ENCODE measurements around the gene SARS1.
"Not testable (repeated sequence)": the region's sequence is repeated elsewhere in the genome, so short reads cannot be mapped to it uniquely, and the experiment has no call there.

The SARS1 gene

DNA sequence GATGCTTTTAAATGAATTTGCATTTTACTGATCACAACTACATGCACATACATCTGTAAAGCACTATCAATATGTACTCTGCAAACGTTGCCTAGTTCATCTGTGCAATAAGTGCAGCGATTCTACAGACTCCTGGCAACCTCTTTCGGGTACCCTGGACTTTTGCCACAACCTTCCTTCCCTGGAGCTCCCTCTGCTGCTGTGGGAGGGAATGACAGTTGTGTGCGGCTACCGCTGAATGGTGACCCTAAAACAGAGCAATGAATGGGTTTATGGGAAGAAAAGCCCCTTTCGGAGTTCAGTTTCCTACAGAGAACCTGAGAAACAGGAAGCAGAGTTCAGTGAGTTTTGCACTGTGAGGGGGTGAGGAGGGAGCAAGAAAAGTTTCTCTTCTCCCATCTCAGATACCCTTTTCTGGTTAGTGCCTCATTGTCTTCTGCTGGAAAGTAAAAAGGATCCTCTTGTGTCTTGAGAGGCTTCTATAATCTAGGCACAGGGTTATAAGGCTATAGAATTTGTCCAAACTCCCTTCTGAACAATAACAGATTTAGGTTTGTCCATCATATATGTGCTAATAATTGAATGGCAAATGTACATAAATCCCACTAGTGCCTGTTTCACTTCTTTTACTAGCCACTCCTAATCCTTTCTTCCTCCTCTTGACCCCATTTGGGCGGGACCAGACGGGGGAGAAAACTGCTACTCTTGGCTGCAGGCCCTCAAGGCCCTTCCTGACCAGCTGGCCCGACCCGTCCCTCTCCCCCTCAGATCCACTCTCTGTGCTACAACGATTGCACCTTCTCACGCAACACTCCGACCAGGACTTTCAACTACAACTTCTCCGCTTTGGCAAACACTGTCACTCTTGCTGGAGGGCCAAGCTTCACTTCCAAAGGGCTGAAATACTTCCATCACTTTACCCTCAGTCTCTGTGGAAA lies 19.8 kb upstream of the SARS1 start:
- no peak for FAIRE-seq

GRCh38 chr1:109197158-109198042 lies 16.3 kb upstream of the SARS1 start:
- FAIRE-seq: no peak

- no peak for FAIRE-seq
Measured at GRCh38 chr1:109198043-109198695, 15.5 kb upstream of the SARS1 start.

- FAIRE-seq: no peak
Measured at GRCh38 chr1:109198745-109199144, 15.0 kb upstream of the SARS1 start.

DNA sequence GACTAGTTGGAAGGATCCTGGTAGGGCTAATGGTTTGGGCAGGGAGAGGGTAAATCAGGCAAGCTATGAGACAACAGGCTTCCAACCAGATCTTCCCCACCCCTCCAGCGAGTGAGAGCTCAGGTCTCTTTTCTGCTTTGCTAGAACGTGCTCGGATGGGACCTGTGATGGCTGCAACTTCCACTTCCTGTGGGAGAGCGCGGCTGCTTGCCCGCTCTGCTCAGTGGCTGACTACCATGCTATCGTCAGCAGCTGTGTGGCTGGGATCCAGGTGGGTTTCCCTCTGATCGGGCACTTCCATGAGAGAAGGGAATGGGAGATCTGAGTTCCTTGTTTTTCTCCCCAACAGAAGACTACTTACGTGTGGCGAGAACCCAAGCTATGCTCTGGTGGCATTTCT lies 14.0 kb upstream of the SARS1 start:
- FAIRE-seq: no peak

DNA sequence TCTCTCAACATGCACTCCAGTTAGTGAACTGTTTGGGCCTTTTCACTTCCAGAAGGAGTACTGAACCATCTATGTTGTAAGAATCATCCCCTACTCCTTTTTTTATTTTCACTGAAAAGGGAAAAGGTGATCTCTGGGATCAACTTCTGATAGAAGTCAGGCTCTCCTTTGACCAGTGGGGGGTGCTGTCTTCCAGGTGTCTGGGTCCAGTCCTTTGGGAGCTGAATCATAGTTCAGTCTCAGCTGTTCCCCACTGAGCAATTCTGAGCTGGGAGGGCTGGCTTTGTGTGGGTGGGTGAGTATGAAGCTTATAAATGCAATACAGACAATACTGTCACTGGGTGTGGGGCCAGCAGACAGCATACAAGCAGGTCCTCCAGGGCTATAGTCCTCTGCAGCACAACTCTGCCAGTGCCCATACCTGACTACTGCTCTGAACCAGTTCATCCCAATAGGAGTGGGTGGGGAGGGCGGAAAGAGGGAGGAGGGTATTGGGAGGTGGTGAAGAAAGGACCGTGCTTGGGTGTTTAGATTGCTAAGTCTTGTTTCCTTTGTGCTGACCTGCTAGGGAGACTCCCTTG lies 12.5 kb upstream of the SARS1 start:
- FAIRE-seq: no peak

- no peak for FAIRE-seq
Measured at GRCh38 chr1:109204484-109204883, 9.2 kb upstream of the SARS1 start.

DNA sequence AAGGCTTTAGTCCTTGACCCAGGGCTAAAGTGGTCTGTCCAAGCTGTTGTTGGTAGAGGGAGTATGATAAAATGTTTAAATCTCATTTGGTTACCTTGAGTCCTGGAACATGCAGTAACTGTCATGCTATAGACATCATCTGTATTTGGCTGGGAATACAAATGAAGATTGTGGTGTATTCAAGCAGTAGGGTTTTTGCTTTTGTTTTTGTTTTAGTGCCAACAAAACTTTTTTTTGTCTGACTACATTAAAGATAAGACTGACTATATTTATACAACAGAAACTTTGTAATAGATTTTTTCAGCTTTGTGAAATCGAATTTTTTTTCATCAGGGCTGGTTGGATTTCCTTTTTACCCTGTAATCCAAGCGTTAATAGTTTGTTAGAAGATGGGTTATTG lies 7.4 kb upstream of the SARS1 start:
- FAIRE-seq: no peak

DNA sequence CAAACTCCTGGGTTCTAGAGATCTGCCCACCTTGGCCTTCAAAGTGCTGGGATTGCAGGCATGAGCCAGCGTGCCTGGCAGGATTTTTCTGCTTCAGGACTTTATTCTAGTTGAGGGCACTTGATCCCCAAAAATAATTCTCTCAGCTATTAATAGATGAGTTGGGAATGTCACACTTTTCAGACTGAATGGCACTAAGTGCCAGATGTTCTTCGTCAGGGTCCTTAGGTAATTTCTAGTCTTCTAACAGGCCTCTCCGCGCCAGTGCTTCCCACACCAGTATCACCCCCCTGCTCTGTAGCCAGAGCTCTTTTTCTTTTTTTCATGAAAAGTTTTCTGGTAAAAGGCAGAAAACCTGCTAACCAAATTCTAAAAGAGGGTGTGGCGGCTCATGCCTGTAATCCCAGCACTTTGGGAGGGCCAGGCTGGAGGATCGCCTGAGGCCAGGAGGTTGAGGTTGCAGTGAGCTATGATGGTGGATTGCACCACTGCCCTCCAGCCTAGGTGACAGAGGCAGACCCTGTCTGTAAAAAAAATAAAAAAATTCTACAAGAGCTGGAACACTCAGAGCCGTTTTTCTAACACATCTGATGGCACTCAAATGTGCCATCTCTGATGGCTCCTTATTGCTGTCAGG lies 6.1 kb upstream of the SARS1 start:
- FAIRE-seq: no peak

DNA sequence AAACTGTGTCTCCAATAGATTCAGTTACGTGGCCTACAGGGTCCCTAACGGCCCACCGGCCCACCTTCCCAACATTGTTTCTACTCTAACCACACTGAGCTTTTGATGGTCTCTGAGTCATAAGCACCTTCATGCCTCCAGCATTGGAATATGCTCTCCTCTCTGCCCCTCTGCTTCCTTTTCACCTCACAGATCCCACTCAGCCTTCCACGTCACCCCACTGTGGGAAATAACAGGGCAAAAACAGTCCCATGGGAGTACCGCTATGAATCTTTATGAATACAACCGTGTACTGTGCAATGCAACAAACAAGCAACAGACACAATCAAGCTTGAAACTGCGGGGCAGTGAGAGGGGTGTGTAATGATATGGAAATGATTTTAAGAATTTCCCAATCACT lies 5.3 kb upstream of the SARS1 start:
- no peak for FAIRE-seq

DNA sequence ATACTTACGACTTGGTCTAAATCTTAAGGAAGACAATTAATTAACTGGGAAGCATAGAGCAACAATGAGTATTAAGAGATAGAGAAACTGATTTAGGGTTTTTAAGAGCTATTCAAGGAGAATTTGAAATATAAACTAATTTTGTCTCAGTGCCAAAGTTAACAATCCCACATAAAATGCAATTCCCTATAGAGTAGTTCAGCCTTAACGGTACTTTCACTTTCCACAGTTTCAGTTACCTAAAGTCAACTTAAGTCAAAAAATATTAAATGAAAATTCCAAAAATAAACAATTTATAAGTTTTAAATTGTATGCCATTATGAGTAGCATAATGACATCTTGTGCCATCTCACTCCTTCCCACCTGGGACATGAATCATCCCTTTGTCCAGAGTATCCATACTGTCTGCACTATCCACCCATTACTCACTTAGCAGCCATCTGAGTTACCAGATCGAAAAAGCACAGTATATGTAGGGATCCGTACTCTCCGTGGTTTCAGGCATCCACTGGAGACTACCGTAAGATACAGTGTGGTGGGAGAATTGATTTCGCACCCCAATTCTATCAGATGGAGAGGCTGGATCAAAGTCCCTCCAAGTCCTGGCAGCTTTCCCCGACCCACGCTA lies 4.8 kb upstream of the SARS1 start:
- FAIRE-seq: no peak

GRCh38 chr1:109210058-109210457 lies 3.7 kb upstream of the SARS1 start:
- no peak for FAIRE-seq

GRCh38 chr1:109213345-109213823 lies 334 bp upstream of the SARS1 start:
- no peak for FAIRE-seq

DNA sequence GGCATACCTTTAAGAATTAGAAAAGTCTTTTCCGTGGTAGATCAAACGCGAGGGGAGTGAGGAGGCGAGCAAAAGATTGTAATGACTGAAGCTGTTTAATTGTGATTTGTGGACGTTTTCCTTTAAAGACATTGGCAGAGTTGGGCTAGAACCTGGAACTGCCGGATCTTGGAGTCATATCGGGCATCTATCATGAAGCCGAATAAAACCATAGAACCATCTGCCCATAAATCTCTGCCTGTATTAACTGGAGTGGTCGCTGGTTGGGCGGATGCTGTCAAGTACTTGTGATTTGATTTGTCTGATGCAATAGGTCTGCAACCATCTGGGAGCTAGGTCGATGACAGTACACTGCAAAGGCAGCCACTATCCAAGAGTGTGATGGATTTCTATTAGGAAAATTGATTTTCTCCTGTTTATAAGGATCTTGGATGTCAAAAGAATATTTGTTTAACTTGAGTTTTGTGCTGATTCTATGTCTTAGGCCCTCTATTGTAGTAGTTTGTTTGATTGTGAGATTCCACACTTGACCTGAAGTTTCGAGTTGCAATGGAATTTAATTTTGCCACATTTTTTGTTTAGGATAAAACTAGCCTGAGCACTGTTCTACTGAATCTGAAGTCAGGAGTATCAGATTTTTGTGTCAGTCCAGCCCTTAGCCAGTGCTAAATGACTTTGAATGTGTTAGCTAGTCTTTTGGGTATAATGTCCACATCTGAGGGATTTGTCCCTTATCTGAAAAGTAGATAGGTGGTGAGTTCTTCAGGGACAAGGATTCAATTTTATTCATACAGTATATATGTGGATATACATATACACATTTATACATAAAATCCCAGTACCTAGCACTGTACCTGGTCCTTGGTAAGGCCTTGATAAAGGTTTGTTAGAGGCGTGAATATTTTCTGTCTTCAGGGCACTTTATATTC lies 1.2 kb downstream of the SARS1 start:
- no peak for FAIRE-seq

DNA sequence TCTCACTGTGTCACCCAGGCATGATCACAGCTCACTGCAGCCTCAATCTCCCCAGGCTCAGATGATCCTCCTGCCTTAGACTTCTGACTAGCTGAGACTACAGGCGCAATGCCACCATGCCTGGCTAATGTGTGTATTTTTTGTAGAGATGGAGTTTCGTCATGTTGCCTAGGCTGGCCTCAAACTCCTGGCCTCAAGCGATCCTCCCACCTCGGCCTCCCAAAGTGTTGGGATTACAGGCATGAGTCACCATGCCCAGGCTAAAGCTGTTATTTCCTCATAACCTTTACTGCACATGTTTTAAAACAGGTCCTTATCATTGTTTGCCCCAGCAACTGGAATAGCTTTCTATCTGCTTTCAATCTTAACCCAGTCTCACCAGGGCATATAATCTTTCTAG lies 2.9 kb downstream of the SARS1 start:
- FAIRE-seq: no peak

GRCh38 chr1:109218516-109218915 lies 4.8 kb downstream of the SARS1 start:
- FAIRE-seq: no peak

GRCh38 chr1:109221201-109221600 lies 7.5 kb downstream of the SARS1 start:
- not testable (repeated sequence) for FAIRE-seq

DNA sequence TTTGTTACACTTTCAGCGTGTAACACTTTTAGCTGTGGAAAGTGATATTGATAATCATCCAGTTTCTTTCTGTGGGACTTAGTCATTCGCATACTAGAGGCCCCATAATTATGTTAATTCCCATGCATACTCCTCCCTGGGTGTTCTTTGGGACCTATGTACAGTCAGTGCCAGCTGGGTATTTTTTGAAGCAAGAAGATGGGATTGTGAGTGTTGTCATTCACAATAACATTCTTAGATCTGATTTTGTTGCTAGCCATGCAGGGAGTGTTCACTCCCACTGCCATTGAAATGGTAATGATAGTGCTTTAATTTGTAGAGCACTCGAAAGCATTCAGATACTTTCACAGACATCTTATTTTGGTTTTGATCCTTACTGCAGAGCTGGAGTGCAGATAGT lies 11.6 kb downstream of the SARS1 start:
- FAIRE-seq: no peak

DNA sequence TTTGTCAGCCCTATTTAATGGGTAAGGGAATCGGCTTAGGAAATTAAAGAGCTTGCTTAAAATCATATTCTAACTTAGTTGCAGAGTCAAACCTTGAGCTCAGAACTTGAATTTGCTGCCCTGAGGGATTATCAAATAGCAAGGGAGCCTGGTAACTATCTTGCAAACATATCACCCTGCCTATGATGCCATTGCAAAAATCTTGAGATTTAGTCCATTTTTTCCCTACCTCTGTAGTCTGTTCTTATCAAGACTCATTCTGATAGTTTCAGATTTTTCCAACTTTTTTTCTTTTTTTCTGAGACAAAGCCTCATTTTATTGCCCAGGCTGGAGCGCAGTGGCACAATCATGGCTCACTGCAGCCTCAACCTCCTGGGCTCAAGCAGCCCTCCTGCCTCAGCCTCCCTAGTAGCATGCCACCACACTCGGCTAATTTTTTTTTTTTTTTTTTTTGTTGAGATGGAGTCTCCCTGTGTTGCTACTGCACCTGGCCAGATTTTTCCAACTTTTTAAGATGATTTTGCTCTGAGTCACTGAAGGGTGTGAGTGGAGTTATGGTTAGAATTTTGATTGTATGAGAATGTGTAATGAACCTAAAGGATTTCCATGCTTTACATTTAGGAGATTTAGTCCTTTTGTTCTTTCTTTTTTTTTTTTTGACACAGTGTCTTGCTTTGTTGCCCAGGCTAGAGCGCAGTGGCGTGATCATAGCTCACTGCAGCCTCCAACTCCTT lies 12.2 kb downstream of the SARS1 start:
- no peak for FAIRE-seq

DNA sequence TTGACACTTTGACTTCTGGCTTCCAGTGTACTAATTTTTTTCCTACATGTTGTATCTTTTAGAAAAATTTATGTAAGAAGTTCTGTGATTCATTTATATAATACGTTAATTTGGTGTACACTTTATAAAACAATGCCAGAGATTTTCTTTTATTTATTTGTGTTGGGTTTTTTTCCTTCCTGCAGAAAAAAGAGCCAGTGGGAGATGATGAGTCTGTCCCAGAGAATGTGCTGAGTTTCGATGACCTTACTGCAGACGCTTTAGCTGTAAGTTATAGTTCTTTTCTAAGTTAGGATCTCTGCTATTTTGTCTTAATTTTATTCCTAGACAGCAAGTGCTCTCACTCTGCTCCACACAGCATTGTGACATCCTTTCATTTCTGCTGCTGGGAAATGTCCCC lies 14.4 kb downstream of the SARS1 start:
- FAIRE-seq: no peak
